Liver (tissue), 3 donors: ENCODE measurements around the gene EDAR.

Experiments used
- CTCF ChIP-seq: fragments of 150-350 bp; IDR thresholded peaks from 2 replicates; pipeline ENCODE4 v1.5.1; 2017; ENCODE audit warnings: improper control_type of control experiment, low read depth, low read length; ENCODE audit not compliant: missing input control
- EGR1 ChIP-seq, 2 donors: IDR thresholded peaks; 2 replicates each; pipeline ENCODE4 v1.6.1; 2016 to 2018; ENCODE audit warnings: antibody characterized with exemption in 2 of 2, low read depth in 2 of 2
- JUND ChIP-seq, 2 donors: IDR thresholded peaks; 2 replicates each; pipeline ENCODE4 v1.6.1; 2016; ENCODE audit warnings: antibody characterized with exemption in 2 of 2
- MAX ChIP-seq: IDR thresholded peaks from 2 replicates; pipeline ENCODE4 v1.6.1; 2016; ENCODE audit warnings: antibody characterized with exemption
- RXRA ChIP-seq, 2 donors: IDR thresholded peaks; 2 replicates each; pipeline ENCODE4 v1.6.1; 2017 to 2018; ENCODE audit warnings: antibody characterized with exemption in 2 of 2, mild to moderate bottlenecking in 1 of 2
- SP1 ChIP-seq: IDR thresholded peaks from 2 replicates; pipeline ENCODE4 v1.6.1; 2018; ENCODE audit warnings: antibody characterized with exemption, mild to moderate bottlenecking
- TAF1 ChIP-seq: conservative IDR thresholded peaks from 2 replicates; pipeline ENCODE4 v1.6.1; 2016; ENCODE audit warnings: antibody characterized with exemption, mild to moderate bottlenecking
- YY1 ChIP-seq: IDR thresholded peaks from 2 replicates; pipeline ENCODE4 v1.6.1; 2016; ENCODE audit warnings: antibody characterized with exemption, mild to moderate bottlenecking
- donor health status: healthy.
- donor health status: healthy.

- TF ChIP-seq CTCF (no peak), RXRA (IDR thresholded peaks at IDR 0.05) (no peak), MAX (no peak), YY1 (no peak), SP1 (no peak), EGR1 (IDR thresholded peaks at IDR 0.05; ENCODE audit: low read depth in 2 of 2) (no peak), TAF1 (no peak), JUND (IDR thresholded peaks at IDR 0.05) (no peak)
Observed at GRCh38 chr2:108980076-108980475, 8.9 kb downstream of the EDAR start.
